NOMO-1 treated with dmso at 0.1 percent for 144 hours (cell line): ENCODE measurements around the gene KLK12.
"Not testable (repeated sequence)": the region's sequence is repeated elsewhere in the genome, so short reads cannot be mapped to it uniquely, and the experiment has no call there.

ENCODE experiments used
- DNase-seq: peaks from one replicate; lab custom pipeline; 2025; ENCODE audit not compliant: unreplicated experiment; lab: John Stamatoyannopoulos, UW

The KLK12 gene

DNA sequence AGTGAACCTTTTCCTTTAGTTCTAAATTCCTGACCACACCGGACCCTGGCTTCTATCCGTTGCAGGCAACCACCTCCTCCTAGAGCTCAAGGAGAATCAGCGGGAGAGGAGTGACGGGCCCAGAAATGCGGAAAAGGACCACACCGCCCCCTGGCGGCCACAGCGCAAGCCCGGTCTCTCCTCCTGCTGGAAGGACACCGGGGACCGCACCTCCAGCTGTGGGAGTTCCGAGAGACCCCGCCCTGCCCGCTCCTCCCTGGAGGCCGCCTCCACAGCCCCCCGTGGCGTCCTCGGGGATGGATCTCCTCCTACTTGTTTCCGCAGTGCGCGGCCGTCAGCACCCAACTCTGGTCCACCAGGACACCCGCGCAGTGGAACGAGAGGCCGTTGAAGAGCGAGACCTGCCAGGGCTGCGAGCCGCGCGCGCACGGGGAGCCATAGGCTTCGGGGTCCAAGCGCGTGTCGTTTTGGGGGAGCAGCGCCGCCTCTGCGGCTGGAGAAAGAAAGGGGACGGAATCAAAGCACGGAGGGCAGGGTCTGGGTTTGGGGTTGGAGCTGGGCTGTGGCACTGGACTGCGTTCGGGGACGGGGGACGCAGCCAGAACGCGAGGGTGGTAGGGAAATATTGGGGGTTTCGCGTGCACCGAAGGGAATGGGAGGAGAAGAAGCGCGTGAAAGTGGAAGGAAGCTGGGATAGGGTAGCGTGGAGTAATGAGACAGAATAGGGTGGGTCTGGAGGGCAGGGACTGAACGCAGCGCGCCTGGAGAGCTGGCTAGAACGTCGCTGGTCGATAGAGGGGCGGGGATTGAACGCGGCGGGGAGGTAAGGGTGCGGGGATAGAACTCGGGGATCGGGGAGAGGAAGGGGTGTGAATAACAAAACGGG lies 17.8 kb downstream of the KLK12 start:
- peak; percentile 43 for DNase-seq

DNA sequence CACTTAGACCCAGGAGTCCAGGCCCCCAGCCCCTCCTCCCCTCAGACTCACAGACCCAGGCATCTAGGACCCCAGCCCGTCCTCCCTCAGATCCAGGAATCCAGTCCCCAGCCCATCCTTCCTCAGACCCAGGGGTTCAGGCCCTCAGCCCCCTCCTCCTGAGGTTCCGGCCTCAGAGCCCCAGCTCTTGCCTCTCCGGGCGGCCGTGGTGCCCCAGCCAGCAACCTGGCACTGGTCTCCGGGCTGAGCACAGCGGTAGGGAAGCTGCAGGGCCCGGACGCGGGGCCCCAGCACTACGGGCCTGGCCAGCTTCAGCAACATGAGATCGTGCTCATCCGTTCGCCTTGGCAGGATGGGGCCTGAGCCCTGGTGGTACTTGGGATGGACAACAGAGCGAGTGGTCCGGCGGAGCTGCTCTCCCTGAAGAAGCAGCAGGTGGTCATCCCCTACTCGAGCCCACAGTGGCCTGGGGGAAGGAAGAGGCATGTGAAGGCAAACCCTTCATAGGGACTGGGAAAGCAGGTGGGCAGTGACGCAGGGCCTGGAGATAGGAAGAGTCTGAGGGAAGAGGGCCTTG lies 19.0 kb downstream of the KLK12 start:
- DNase-seq = no peak

DNA sequence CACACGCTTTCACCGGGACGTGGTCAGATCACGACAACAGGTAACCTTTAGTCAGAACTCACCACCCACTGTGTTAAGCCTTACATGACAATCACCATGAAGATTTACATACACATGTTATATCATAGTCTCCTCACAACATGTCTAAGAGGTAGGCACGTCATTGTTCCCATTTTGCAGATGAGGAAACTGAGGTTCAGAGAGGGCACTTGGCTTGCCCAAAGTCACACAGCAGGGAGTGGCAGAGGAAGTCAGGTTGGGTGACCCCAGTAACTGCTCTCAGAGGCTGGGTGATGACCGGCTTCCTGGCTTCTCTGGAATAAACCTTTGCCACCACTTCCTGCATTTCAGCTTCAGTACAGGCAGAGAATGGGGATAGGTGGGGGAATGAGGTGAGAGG lies 20.6 kb downstream of the KLK12 start:
- no peak for DNase-seq

DNA sequence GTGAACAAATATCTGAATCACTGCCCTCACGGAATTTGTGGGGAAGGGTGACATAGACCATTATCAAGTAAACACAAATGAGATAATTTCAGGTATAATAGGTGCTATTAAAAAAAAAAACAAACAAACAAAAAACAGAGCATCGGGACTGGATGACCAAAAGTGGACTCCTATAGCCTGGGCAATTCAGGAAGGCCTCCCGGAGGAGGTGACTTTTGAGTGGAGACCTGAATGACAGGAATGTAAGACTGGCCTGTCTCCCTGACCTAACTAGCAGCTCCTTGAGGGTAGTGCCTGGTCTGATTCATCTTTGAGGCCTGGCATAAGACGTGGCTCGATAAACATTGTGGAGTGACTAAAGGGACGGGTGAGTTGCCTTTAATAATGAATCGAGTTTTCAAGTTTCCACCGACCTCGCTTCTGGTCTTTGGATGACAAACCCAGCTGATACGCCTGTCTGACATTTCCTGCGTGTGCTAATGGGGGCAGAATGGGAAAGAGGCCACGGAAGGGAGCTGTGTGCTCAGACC lies 22.1 kb downstream of the KLK12 start:
- no peak for DNase-seq

DNA sequence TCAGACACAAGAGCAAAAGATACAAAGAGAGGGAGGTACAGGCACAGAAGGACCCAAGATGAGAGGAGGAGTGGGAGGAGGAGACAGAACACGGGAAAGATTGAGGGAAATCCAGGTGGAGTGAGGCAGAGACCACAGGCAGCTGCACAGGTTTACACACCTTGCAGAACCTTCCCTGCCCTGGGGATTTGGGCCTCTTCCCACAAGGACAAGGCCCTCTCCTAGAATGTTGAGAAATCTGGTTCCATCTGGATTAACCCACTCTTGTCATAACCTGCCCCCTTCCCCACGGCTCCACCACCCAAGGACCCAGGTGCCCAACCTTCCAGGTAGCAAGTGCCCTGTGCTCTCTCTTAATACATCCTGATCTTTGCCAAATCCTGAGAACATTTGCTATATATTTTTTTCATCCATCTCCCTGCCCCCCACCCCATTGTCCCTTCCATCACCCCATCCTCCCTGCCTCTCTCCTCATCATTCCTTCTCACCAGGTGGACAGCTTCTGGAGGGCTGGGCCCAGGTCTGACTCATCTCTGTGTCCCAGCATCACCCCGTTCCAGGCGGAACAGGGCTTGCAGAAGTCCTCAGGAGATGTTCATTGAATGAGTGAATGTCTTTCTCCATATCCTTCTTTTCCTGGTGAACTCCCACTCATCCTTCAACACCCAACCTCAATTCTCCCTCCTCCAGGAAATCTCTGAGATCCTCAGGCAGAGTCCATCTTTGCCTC lies 24.6 kb downstream of the KLK12 start:
- no peak for DNase-seq

DNA sequence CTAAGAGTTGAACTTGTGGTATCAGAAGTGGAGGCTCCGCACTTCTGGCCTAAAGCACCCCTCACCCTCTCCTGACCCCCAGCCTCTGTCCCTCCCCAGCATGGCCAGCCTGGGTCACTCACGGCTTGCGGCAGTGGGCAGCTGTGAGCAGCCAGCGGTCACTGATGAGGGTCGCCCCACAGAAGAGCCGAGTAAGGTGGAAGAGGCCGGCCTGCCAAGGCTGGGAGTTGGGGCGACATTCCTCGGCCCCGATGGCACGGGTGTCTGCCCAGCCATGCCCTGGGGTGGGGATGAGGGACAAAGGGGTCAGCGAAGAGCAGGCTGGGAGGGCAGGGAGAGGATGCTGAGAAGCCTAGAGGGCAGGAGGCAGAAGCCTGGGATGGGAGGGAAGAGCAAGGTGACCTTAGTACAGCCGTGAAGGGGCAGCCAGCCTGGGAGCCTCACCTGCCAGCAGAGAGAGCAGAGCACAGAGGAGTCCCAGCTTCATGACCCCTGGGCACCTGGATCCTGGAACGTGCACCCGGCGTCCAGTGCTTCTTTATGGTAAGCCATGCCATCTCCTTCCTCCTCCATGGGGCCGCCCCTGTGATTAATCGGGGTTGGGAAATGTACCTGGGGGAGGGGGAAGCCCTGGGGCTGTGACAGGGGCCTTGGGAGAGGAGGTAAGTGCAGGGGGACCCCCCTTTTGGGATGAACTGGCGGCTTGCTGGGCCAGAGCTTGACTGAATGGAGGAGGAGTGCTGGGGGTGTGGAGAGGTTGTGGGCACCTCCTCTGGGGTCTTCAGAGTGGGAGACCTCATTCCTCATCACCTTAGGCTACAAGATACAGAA lies 25.5 kb downstream of the KLK12 start:
- no peak for DNase-seq

DNA sequence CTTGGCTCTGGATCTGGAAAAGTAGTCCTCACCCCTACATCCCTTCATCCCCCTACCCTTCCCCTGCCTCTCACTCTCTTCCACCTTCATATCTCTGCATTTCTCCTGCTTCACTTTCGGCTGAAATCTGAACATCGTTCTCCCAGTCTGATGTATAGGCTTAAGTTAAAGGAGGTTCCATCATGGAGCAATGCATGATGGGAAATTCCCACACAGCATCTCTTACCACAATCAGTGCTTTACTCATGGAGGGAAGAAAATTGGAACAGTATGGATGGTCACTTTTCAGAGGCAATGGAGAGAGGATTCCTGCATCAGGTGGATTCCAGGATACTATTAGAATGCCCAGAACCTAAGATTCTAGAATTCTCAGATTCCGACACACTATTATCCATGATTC lies 27.3 kb downstream of the KLK12 start:
- DNase-seq = no peak

DNA sequence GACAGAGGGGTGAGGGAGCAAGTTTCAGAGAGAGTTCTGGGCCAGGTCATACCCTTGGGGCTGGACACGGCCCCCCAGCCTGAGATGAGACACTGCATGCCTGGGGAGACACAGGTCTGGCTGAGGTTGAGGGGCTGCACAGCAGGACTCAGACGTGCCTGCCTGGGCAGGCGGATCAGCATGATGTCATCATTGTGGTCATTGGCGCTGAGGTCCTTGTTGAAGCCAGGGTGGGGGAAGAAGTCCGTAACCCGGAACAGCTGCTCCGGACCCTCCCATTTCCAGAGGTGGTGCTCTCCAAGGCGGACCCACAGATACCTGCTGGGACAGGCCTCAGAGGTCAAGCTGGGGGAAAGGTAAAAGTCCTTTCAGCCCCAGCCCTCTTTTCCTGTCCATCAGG lies 28.4 kb downstream of the KLK12 start:
- DNase-seq = no peak

DNA sequence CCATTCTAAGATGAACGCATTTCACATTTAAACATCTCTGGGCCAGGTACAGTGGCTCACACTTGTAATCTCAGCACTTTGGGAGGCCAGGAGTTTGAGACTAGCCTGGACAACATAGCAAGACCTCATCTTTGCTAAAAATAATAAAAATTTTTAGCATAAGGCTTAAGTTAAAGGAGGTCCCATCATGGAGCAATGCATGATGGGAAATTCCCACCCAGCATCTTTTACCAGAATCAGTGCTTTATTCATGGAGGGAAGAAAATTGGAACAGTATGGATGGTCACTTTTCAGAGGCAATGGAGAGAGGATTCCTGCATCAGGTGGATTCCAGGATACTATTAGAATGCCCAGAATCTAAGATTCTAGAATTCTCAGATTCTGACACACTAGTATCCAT lies 29.6 kb downstream of the KLK12 start:
- DNase-seq = no peak

DNA sequence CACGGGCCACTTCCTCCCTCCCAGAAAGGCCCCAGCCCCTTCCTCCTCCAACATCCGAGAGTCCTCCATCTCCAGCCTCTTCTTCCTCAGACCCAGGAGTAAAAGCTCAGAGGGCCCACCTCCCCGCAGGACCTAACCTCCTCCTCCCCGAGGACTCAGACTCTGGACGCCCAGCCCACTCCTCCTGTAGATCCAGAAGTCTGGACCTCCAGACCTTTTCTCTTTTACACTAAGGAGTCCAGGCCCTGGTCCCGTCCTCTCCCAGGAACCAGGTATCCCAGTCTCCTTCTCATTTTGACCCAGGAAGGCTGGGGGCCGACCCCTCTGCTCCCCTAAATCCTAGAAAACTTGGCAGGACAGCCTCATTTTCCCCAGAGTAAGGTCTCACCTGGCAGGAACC lies 31.5 kb downstream of the KLK12 start:
- DNase-seq = no peak

DNA sequence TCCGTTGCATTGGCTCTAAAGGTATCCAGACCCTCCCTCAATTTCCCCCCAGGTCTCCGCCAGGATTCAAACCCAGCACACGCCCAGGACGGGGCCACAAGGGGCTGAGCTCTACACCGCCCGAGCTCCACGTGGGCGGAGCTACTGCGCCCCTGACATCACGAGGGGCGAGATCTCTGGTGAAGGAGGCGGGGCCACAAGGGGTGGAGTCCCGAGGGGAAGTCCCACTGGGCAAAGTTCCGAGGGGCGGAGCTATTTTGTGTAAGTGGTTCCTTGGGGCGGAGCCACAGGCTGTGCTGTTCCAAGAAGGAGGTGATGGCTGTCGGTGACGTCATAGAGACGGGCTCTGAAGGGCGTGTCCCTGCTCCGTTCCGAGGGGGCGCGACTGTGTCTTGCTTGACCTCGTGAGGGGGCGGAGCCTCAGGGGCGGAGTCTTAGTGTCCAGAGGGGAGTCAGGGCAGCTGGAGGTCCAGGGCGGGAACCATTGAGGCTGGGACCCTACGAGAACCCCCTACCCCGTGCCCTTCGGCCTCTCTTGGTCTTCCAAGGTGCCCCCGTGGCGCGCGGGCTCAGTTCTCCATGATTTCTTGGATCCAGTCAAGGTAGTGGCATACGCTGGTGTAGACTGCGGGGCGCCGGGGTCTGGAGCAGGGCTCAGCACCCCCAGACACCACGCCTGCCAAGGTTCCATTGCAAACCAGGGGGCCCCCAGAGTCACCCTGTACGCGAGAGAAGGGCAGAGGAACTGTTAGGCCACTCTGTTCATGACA lies 32.1 kb downstream of the KLK12 start:
- DNase-seq = no peak

DNA sequence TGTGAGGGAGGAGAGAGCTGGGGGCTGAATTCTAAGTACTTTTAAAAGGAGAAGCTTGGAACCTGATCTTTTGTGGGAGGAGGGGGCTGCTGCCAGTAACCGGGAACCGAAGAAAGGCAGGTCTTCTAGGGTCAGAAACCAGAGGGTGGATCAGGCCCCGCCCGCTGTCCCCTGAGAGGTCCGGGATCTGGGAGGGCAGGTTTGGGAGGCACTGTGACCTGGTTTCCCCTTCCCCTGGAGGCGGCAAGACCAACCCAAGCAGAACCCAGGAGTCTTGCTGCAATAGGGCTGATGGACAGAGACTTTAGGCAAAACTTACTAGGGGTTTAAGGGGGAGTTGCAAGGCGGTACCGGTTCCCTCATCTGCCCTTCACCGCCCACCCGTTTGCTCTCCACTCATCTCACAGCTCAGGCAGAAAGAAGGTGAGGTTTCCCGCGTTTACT lies 32.7 kb downstream of the KLK12 start:
- DNase-seq = no peak

DNA sequence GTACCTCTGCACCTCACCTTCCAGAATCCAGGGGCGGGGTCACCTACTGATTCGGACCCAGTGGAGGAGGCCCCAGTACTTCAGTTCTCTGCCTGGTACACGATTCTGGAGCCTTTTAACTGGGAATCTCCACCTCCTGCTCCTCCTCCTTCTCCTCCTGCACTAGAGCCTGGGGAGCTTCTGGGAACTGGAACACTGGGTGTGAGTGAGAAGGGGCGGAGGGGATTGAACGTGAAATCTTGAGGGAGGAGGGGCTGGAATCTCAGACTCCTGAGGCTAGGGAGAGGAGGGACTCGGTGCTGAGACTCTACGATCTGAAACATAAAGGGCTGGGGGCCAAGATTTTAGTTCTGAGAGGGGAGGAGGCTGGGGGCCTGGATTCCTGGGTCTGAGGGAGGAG lies 33.3 kb downstream of the KLK12 start, which contains the start of gene KLK8:
KLK8 (minus strand) TSS at position 90 of the 400 bp plus-strand sequence. CDS start 437 bp downstream, outside the sequence.
- DNase-seq = no peak

DNA sequence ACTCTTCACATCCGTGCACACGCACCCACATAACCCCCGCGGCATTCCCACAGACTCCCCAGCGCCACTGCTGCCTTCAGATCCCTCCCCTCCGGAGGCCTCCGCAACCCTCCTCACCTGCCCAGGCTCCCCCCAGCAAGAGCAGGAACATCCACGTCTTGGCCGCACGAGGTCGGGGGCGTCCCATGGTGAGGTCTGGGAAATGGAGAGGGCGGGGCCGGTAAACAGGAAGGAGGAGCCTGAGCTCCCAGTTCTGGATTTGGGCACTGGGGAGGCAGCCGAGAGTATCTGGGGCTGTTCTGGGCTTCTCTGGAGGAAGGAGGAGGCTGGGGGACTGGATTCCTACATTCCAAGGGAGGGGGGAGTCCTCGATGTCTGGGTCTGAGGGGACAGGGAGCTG lies 33.8 kb downstream of the KLK12 start:
- DNase-seq = no peak

DNA sequence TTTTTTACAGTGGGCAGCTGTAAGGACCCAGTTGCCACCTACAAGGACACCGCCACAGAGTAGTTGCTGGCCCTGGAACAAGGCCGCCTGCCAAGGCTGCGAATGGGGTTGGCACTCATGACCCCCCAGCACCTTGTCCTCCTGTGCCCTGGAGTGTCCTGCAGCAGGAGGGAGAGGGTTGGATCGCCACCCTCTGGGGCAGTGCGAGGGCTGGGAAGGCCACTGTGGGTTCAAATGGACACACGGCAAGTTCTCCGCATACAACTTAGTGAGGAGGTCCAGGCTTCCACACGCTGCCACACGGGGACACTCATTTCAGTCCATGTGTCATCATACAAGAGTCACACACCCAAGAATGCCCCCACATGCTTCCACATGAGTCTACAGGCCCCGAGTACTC lies 34.4 kb downstream of the KLK12 start:
- no peak for DNase-seq

DNA sequence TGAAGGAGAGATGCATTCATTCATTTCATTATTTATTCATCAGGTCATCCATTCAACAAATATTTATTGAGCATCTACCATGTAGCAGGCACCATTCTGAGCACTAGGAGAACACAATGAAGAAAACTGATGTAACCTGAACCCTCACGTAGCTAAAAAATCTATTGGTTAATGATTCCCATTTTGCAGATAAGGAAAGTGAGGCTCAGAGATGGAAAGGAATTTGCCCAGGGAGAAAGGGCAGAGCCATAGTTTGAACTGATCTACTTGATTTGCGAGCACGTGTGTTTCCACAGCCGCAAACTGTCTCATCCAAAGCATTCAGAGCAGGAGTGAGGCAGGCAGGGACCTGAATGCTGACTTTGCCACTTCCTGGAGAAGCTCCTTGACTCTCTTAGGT lies 36.1 kb downstream of the KLK12 start:
- DNase-seq = no peak

DNA sequence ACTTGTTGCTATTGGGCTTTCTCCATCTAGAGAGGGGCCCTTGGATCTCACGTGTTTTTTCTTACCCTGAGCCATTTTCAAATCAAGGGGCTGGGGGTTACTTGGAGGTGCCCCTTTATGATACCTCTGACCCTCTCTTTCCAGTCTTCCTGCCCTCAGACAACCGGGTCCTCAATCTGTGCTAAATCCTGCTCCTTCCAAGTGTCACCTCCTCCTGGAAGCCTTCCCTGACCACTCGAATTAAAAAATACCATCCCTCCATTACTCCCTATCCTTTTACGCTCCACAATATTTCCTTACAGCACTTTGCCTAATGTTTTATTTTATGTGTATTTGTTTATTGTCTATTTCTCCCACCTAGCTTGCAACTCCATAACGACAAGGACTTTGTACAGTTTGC lies 36.7 kb downstream of the KLK12 start:
- no peak for DNase-seq

DNA sequence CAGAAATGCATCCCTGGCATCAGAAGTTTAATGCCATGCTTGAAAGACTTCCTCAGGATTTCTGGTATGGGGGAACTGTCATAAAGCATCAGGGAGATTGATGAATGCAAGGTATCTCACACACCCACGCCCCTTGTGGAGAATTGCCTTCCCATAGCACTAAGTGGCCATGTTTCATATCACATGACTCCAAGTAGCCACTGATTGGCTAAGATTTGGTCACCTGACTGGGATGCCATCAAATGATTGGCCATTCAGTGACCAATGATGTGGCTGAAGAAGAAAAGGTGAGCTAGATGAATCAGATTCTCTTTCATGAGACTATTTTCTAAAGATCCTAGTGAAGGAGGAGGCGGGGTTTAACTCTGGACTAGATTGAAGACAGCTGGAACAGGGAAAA lies 40.7 kb downstream of the KLK12 start:
- no peak for DNase-seq

DNA sequence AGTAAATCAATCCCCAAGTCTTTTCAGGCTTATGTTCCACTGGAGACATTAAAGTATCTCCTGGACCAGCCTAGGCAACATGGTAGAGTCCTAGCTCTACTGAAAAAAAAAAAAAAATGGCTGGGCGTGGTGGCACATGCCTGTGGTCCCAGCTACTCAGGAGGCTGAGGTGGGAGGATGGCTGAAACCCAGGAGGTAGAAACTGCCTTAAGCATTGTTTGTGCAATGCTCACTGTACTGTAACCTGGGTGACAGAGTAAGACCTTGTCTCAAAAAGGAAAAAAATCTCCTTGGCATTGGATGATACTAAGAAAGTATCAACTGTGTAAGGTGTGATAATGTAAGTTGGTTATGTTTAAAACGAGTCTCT lies 42.2 kb downstream of the KLK12 start:
- no peak for DNase-seq

DNA sequence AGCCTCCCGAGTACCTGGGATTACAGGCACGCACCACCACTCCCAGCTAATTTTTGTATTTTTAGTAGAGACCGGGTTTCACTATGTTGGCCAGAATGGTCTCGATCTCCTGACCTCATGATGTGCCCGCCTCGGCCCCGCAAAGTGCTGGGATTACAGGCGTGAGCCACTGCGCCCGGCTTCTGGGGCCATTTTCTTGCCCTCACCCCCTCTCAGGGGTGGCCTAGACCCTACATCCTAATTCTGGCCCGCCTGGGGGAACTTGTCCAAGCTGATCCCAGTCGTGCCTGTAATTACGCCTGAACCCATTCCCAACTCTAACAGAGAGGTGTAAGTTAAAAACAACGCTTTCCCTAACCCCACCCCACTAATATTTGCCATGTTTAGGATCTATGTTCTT lies 50.4 kb downstream of the KLK12 start:
- not testable (repeated sequence) for DNase-seq
